Neutrophil (primary cell): ENCODE results near the gene SLC39A11.

Experiments
- H3K27ac ChIP-seq: fragments of 200-600 bp; sonication (generic); 2 replicates; pipeline ENCODE4 v1.5.1; 2016; ENCODE audit warnings: mild to moderate bottlenecking, moderate library complexity
- H3K27me3 ChIP-seq: fragments of 200-600 bp; sonication (generic); 2 replicates; pipeline ENCODE4 v1.6.0; 2016; ENCODE audit warnings: mild to moderate bottlenecking
- H3K36me3 ChIP-seq: fragments of 200-600 bp; sonication (generic); 2 replicates; pipeline ENCODE4 v1.5.1; 2017
- H3K4me1 ChIP-seq, 2 experiments: fragments of 200-600 bp in 1 of 2; sonication (generic) in 1 of 2; 1 replicate in 1 of 2; 2 replicates in 1 of 2; pipeline versions ENCODE4 v1.5.1 to v1.6.1; 2013 to 2016; ENCODE audit warnings: low read depth in 1 of 2, low read length in 1 of 2, mild to moderate bottlenecking in 1 of 2, moderate library complexity in 1 of 2; ENCODE audit not compliant: control insufficient read depth in 1 of 2, insufficient read depth in 1 of 2
- H3K4me3 ChIP-seq, 2 experiments: fragments of 200-600 bp in 1 of 2; sonication (generic) in 1 of 2; 1 replicate in 1 of 2; 2 replicates in 1 of 2; pipeline ENCODE4 v1.5.1; 2013 to 2016; ENCODE audit warnings: low read depth in 1 of 2, low read length in 1 of 2, mild to moderate bottlenecking in 1 of 2, moderate library complexity in 1 of 2
- H3K9me3 ChIP-seq: fragments of 200-600 bp; sonication (generic); 2 replicates; pipeline ENCODE4 v1.5.1; 2016
- TF ChIP-seq, protein P1 (sequence below): fragments of 200-600 bp; sonication (generic); IDR thresholded peaks from 2 replicates; pipeline ENCODE4 v1.5.1; 2016; ENCODE audit warnings: antibody characterized with exemption

SLC39A11 gene

GRCh38 chr17:72865954-72866353 is 226.5 kb downstream of the SLC39A11 start:
- TF ChIP-seq, protein P1, sequence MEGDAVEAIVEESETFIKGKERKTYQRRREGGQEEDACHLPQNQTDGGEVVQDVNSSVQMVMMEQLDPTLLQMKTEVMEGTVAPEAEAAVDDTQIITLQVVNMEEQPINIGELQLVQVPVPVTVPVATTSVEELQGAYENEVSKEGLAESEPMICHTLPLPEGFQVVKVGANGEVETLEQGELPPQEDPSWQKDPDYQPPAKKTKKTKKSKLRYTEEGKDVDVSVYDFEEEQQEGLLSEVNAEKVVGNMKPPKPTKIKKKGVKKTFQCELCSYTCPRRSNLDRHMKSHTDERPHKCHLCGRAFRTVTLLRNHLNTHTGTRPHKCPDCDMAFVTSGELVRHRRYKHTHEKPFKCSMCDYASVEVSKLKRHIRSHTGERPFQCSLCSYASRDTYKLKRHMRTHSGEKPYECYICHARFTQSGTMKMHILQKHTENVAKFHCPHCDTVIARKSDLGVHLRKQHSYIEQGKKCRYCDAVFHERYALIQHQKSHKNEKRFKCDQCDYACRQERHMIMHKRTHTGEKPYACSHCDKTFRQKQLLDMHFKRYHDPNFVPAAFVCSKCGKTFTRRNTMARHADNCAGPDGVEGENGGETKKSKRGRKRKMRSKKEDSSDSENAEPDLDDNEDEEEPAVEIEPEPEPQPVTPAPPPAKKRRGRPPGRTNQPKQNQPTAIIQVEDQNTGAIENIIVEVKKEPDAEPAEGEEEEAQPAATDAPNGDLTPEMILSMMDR = no peak
- H3K27ac ChIP-seq = no peak overlapping the region
- H3K4me1 ChIP-seq = no peaks in the 10 kb centered on the region

DNA sequence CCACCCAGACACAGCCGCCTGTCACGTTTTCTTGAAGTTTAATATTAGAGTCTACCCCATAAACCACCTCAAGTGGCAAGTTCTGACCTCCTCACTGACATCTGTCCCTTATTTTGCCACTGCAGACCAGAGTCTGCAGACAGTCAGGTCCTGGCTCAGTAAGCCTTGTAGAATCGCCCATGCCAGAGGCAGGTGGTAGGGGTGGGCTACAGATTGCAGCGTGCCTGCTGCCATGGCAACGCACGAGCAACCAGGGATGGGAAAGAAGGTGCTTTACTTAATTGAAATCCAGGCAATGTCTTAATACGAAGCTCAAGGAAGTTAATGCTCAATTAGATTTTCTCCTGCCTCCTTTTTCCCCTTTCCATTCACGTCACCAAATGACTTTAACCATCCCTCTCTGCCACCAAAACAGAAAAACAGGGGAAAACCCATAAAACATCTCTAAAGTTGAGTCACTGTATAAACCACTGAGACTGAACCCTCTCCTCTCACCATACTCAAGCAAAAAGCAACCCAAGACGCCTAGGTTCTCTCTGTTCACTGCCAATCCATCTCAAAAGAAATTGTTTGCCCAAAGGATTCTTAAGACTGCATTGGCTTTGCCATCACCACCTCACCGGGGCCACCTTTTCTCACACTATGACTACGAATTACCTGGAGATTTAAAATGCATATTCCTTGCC is 228.8 kb downstream of the SLC39A11 start:
- TF ChIP-seq, protein P1 = no peak
- Histone ChIP-seq H3K27ac (no peak overlapping the region), H3K9me3 (no peaks in the 10 kb centered on the region), H3K36me3 (peaks cover 8% of the 10 kb centered on the region), H3K4me1 (no peaks in the 10 kb centered on the region), H3K4me3 (no peak overlapping the region), H3K27me3 (no peaks in the 10 kb centered on the region)

More at GRCh38 chr17:72865954-72866353, 226.5 kb downstream of the SLC39A11 start:
- Histone ChIP-seq H3K9me3 (no peaks in the 10 kb centered on the region), H3K36me3 (no peaks in the 10 kb centered on the region), H3K27me3 (no peaks in the 10 kb centered on the region), H3K4me3 (no peak overlapping the region)

DNA sequence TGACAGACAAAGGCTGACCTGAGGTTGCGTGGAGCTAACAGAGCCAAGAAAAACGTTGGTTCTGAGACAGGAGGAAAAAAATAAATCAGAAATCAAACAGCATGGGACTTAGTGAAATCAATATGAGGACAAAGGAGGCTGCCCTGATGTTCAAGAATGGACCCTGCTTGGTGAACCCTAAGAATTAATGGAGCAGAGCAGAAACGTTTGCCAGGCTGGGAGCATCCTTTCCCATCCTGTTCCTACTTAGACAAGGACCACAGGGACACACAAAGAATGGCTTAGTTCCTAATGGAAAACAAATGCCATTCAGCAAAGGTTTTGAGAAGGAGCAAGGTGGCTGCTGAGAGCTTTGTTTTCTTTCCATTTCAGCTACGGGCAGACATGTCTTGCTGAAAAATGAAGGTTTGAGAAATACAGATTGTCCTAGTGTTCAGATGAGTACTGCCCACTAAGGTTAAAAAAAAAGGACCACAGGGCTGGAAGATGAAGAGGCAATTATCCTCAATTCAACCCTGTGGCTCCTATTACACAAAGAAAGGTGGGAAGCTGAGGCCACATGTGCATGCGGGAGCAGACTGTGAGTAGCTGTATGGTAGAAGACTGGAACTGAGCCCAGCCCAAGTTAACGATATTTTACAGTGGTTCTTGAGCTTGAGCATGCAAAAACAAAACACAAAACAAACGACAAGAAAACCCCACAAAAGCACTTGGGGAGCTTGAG is 230.1 kb downstream of the SLC39A11 start:
- Histone ChIP-seq H3K36me3 (peaks cover 8% of the 10 kb centered on the region), H3K9me3 (no peaks in the 10 kb centered on the region), H3K27me3 (no peaks in the 10 kb centered on the region), H3K4me1 (no peaks in the 10 kb centered on the region), H3K4me3 (no peak overlapping the region), H3K27ac (no peak overlapping the region)
- TF ChIP-seq, protein P1 = no peak

DNA sequence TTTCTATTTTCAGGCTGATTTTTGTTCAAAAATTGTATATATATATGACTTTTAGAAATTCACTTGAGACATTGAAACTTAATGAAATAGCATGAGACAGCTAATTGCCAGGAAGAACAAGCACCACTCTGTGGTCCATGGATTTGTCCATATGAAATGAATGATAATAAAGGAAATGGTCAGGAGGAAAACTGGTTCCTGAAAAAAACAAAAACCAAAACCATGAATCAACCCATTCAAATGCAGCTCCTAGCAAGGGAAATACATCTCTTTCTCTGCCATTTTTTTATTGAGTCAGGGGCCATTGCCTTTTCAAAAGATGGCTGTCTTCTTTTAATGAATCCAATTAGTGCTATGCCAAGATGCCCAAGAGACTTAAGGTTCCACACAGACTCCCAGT is 230.7 kb downstream of the SLC39A11 start:
- H3K27ac ChIP-seq = no peak overlapping the region

DNA sequence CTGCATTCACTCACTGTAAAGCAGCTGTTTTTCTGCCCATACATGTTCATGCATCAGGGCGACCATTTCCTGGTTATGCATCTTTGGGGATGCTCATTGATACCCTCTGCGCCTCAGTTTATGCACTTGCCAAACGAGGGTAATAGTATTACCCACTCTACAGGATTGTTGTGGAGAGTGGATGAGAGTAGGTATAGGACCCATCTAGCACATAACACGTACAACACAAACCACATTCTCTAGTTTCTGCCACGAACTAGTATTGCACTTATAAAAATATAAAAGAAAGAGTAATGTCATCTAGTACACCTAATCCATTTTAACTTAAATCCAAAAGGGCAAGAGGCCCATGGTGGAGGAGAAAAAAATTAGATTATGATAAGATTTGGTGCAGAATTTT is 231.7 kb downstream of the SLC39A11 start:
- H3K36me3 ChIP-seq = peaks cover 8% of the 10 kb centered on the region
- no peaks in the 10 kb centered on the region for H3K9me3 ChIP-seq
- no peaks in the 10 kb centered on the region for H3K27me3 ChIP-seq
- H3K4me3 ChIP-seq = no peak overlapping the region
- TF ChIP-seq, protein P1 = no peak
- H3K27ac ChIP-seq = no peak overlapping the region
- H3K4me1 ChIP-seq = no peaks in the 10 kb centered on the region

More for the DNA sequence above, 230.7 kb downstream of the SLC39A11 start:
- Histone ChIP-seq H3K27me3 (no peaks in the 10 kb centered on the region), H3K4me3 (no peak overlapping the region), H3K9me3 (no peaks in the 10 kb centered on the region), H3K4me1 (no peaks in the 10 kb centered on the region), H3K36me3 (peaks cover 8% of the 10 kb centered on the region)
- TF ChIP-seq, protein P1 = no peak
